GM19395 (cell line): ENCODE results near the gene CSH1.
"Not testable (repeated sequence)": the region's sequence is repeated elsewhere in the genome, so short reads cannot be mapped to it uniquely, and the experiment has no call there.

ENCODE experiments used
- ATAC-seq: cut with Tn5 transposase; IDR thresholded peaks from one replicate; pipeline ENCODE4 v1.9.1; 2021; ENCODE audit warnings: mild to moderate bottlenecking, moderate library complexity; ENCODE audit not compliant: unreplicated experiment

The CSH1 gene

DNA sequence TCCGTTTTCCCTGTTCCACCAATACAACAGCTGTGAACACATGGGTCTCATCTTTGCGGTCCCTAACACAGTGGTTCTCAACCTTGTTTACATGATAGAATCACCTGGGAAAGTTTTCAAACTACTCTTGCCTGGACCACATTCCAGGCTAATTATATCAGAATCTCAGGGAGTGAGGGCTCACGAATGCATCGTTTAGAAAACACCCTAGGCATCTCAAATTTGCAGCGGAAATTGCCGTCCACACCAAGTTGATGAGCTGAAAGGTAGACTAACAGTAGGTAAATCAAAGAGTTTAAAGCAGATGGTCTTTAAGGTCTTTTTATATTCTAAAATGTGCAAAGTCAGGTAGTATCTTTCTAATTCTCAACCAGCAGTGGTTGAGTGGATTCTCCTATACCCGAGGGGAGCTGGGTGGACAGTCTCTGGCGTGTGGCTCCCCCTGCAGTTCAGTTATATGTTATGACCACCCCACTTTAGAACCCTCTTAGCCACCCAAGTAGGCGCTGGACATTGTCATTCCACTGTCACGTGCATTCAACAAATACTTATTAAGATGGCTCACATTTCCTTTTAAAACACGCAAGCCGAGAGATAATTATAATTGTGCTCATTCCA is 10.9 kb upstream of the CSH1 start:
- not testable (repeated sequence) for ATAC-seq

DNA sequence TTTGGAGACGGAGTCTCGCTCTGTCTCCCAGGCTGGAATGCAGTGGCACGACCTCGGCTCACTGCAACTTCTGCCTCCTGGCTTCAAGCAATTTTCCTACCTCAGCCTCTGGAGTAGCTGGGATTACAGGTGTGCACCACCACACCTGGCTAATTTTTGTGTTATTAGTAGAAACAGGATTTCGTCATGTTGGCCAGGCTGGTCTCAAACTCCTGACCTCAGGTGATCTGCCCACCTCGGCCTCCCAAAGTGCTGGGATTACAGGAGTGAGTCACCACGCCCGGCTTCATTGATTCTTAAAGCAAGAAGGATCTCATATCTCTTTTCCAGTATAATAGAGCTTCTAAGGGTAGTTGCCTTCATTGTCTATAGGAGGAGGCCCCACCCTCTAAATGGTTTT is 8.4 kb upstream of the CSH1 start:
- ATAC-seq: not testable (repeated sequence)

DNA sequence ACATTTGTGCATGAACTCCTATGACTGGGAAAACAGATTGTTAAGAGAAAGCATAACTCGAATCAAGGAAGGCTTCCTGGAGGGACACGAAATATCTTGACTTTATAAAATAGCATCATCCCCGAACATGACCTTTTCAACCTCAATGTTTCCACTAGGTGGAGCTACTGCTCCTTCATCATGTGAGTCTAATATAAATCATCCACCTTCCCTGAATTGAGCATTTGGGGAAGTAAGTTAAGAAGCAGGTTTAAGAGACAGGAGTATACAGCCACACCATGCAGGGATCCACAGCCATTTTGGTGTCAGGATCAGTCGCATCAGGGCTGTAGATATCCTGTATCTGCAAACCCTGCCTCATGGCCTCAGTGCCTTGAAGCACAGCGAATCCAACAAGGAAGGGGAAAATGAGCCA is 7.4 kb upstream of the CSH1 start:
- ATAC-seq: not testable (repeated sequence)

DNA sequence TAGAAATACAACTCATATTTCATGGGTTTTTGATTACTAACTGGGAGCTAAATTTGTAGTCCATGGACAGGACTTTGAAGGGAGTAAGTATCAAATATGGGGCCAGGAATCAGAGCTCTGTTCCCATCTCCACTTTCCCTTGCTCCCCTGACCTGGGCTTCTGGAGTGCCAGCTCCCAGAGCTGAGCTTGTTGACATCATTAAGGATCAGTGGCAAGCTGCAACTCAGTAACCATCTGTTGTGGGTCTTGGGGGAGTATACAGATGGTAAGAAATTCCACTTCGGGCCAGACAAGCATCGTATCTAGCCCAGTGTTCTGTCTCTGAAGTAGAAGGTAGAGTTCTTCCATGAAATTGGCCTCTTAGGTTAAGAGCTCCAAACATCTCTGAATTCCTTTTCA is 5.6 kb upstream of the CSH1 start:
- ATAC-seq: not testable (repeated sequence)

DNA sequence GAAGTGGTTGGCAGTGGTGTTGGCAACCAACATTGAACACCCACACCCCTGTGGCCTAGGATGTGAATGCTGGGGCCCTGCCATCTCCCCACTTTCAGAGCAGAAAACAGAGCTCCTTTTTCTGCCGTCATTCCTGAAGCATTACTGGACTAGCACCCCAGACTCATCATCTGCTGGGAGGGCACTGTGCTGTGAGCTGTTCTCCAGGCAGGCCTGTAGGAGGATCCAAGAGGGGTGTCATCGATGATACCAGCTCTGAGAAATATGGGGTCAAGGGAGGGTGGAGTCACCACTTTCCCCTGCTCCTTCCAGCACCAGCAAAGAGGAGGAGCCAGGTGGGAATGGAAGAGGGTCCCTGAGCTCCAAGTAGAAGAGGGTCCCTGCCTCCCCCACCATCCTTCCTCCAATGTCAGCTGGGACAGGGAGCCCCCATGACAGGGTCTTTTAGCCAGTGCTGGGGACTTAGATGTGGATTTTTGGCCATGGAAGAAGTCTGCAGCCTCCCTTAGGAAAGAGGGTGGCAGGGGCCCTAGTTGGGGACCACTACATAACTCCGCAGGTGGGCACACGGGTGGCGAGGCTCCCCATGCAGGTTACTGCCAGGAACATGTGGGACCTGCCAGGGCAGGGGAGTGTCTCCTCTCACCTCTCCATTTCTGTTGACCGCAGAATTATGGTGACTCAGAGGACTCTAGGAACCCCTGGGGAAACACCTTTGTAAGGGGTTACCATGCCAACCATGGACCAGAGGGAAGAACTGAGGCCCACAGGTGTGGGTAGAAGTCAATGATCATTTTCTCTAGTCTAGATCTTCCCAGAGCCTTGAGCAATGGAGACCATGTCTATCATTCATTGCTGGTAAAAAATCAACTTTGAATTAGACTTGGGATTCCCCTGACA is 2.8 kb upstream of the CSH1 start:
- not testable (repeated sequence) for ATAC-seq

DNA sequence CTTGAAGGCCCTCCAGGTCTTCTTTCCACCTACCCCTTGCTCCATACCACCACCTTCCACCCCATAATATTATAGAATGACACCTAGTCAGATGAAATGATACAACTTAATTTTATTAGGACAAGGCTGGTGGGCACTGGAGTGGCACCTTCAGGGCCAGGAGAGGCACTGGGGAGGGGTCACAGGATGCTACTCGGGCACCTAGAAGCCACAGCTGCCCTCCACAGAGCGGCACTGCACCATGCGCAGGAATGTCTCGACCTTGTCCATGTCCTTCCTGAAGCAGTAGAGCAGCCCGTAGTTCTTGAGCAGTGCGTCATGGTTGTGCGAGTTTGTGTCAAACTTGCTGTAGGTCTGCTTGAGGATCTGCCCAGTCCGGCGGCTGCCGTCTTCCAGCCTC is 1.6 kb downstream of the CSH1 start:
- not testable (repeated sequence) for ATAC-seq

DNA sequence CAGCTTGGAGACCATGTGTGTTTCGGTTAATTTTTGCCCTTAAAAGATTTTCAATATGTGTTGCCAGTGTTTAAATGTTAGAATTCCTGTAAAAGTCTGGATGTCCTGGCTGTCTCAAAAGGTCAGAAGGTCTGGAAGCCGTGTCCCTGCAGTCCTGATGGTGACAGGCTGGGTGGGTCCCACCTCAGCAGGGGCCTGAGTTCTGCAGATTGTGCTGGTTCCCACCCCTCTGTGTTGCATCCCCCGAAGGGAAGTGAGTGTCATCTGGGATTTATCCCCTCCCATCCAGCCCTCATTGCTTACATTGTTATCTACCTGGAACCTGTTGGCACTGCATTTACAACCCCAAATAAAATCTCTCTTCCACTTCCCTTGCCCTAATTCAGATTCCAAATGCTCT is 2.4 kb downstream of the CSH1 start:
- ATAC-seq: not testable (repeated sequence)

DNA sequence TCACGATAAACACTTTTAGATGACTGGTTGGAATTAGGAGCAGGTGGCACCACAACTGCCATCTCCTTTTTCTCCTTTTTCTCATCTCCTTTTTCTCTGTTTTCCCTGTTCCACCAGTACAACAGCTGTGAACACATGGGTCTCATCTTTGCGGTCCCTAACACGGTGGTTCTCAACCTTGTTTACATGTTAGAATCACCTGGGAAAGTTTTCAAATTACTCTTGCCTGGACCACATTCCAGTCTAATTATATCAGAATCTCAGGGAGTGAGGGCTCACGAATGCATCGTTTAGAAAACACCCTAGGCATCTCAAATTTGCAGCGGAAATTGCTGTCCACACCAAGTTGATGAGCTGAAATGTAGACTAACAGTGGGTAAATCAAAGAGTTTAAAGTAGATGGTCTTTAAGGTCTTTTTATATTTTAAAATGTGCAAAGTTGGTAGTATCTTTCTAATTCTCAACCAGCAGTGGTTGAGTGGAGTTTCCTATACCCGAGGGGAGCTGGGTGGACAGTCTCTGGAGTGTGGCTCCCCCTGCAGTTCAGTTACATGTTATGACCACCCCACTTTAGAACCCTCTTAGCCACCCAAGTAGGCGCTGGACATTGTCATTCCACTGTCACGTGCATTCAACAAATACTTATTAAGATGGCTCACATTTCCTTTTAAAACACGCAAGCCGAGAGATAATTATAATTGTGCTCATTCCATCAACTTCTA is 3.9 kb downstream of the CSH1 start:
- ATAC-seq: not testable (repeated sequence)

DNA sequence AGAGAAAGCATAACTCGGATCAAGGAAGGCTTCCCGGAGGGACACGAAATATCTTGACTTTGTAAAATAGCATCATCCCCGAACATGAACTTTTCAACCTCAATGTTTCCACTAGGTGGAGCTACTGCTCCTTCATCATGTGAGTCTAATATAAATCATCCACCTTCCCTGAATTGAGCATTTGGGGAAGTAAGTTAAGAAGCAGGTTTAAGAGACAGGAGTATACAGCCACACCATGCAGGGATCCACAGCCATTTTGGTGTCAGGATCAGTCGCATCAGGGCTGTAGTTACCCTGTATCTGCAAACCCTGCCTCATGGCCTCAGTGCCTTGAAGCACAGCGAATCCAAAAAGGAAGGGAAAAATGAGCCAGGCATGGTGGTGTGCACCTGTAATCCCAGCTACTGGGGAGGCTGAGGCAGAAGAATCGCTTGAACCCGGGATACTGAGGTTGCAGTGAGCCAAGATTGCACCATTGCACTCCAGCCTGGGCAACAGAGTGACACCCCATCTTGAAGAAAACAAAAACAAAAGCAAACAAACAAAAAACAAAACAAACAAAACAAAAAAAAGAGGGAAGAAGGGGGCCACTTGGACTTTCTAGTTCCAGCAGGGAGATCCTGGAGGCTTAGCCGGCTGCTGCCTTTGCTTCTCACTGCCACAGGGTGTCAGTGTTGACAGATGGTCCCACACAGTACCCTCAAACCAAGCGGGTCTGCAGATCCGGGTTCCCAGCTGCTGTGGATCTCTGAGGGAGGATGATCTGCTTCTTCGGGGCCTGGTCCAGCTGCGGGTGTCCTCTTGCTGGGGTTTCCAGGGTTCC is 7.1 kb downstream of the CSH1 start:
- not testable (repeated sequence) for ATAC-seq

DNA sequence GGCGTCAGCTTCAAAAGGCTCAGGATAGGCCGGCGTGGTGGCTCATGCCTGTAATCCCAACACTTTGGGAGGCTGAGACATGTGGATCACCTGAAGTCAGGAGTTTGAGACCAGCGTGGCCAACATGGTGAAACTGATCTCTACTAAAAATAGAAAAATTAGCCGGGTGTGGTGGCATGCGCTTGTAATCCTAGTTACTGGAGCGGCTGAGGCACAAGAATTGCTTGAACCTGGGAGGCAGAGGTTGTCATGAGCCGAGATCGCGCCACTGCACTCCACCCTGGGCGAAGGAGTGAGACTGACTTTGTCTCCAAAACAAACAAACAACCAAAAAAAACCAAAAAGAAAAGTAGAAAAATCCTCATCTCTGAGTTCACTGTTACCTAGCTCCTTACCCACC is 11.3 kb downstream of the CSH1 start:
- not testable (repeated sequence) for ATAC-seq

DNA sequence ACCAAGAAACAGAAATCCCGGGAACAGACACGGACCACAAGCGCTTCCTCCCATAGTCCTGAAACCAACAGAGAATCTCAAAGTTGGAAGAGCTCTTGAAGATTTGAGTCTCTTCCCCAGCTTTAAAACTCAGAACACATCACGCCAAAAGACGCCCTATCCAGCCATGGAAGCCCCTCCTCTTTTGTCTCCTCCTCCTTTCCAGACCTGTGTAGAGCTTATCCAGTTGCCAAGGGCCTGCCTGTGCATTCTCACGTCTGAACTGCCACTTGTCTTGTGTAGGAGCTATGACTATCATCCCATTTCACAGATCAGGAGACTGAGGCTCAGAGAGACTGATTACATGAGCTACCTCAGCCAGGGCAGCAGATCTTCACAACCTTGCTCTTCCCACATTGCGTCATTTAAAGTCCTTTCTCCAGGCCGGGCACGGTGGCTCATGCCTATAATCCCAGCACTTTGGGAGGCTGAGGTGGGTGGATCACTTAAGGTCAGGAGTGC is 13.7 kb downstream of the CSH1 start:
- not testable (repeated sequence) for ATAC-seq

DNA sequence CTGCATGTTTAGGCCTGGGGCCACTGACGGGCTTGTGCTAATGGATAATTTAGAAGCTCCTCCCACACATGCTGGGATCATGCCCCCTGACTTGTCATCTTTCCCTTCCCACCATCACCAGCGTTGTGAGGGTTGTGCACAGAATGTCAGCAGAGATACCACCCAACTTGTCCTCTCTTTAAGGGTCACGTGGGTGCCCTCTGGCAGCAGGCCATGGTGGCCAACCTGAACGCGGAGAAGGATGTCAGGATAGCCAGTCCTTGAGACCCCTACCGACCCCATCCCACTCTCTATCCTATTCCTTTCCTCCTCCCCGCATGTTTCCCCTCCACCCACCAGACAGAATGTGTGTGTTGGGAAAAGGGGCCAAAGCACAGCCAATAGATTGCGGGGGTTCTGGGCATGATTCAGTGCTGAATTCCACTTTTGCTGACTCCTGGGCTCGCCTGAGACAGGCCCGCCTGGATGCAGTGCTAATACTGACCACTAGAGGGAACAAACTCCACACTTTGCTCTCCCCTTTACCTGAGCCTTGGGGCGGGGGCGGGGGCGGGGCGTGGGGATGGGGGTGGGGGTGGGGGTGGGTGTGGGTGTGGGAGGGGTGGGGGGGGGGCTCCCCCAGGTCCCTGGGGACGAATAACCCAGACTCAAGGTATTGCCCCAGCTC is 14.3 kb downstream of the CSH1 start, which contains the start of gene GH2:
TSS of gene GH2 (minus strand) at position 10 of the 667 bp plus-strand sequence. CDS start 143 bp downstream, outside the sequence.
- ATAC-seq: no peak

DNA sequence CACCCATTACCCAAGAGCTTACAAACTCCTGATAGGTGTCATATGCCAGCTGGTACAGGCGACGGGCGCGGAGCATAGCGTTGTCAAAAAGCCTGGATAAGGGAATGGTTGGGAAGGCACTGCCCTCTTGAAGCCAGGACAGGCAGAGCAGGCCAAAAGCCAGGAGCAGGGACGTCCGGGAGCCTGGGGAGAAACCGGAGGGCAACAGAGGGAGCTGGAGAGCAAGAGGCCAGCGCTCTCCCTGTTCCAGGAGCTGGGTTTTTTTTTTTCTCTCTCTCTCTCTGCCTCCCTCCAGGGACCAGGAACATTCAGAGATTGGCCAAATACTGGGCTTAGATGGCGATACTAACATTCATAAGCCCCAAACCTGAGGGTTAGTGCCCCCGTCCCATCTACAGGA is 15.0 kb downstream of the CSH1 start:
- ATAC-seq: not testable (repeated sequence)

DNA sequence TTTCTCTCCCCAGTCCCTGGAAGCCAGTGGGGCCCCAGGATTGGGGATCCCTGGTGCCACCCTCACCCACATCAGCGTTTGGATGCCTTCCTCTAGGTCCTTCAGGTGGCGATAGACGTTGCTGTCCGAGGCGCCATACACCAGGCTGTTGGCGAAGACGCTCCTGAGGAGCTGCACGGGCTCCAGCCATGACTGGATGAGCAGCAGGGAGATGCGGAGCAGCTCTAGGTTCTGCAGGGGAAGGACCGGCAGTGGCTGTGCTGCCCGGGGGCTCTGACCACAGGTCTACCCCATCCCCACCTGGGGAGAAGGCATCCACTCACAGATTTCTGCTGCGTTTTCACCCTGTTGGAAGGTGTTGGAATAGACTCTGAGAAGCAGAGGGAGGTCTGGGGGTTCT is 15.7 kb downstream of the CSH1 start:
- no peak for ATAC-seq

DNA sequence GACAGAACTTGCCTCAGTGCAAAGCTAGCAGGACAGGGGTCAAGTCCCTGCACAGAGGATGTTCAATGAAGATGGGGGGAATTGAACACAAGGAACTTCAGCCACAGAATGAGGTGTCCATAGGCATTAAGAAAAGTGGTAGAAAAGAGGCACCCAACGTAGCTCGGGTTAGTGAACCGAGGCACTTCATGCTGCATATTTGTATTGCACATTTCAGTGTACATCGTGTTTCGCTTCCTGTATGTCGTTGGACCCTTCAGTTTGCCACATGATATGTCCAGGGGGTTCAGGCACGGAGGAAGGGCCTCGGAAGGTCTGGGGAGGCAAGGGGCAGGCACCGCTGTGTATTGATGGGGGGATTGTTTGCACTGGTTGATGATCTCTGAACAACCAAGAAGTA is 18.0 kb downstream of the CSH1 start:
- ATAC-seq: not testable (repeated sequence)

DNA sequence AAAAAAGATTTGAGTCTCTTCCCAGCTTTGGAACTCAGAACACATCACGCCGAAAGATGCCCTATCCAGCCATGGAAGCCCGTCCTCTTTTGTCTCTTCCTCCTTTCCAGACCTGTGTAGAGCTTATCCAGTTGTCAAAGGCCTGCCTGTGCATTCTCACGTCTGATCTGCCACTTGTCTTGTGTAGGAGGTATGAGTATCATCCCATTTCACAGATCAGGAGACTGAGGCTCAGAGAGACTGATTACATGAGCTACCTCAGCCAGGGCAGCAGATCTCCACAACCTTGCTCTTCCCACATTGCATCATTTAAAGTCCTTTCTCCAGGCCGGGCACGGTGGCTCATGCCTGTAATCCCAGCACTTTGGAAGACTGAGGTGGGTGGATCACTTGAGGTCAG is 21.7 kb downstream of the CSH1 start:
- not testable (repeated sequence) for ATAC-seq

DNA sequence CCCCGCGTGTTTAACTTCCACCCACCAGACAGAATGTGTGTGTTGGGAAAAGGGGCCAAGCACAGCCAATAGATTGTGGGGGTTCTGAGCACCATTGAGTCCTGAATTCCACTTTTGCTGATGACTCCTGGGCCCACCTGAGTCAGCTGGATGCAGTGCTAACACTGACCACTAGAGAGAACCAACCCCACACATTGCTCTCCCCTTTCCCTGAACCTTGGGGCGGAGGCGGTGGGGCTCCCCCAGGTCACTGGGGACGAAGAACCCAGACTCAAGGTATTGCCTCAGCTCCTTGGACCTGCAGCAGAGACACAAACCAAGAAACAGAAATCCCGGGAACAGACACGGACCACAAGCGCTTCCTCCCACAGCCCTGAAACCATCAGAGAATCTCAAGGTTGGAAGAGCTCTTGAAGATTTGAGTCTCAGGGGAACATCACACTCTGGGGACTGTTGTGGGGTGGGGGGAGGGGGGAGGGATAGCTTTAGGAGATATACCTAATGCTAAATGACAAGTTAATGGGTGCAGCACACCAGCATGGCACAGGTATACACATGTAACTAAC is 22.2 kb downstream of the CSH1 start:
- not testable (repeated sequence) for ATAC-seq

DNA sequence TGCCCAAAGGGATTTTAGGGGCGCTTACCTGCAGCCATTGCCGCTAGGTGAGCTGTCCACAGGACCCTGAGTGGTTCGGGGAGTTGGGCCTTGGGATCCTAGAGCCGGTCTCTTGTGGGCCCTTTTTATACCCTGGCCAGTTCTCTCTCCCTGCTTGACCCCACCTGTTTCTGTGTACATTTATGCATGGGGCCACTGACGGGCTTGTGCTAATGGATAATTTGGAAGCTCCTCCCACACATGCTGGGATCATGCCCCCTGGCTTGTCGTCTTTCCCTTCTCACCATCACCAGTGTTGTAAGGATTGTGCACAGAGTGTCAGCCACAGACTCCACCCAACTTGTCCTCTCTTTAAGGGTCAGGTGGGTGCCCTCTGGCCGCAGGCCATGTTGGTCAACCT is 22.8 kb downstream of the CSH1 start, which contains the start of gene CSH2:
TSS of gene CSH2 (minus strand) at position 101 of the 400 bp plus-strand sequence. CDS start at position 38, 63 bp downstream.
- ATAC-seq: not testable (repeated sequence)

DNA sequence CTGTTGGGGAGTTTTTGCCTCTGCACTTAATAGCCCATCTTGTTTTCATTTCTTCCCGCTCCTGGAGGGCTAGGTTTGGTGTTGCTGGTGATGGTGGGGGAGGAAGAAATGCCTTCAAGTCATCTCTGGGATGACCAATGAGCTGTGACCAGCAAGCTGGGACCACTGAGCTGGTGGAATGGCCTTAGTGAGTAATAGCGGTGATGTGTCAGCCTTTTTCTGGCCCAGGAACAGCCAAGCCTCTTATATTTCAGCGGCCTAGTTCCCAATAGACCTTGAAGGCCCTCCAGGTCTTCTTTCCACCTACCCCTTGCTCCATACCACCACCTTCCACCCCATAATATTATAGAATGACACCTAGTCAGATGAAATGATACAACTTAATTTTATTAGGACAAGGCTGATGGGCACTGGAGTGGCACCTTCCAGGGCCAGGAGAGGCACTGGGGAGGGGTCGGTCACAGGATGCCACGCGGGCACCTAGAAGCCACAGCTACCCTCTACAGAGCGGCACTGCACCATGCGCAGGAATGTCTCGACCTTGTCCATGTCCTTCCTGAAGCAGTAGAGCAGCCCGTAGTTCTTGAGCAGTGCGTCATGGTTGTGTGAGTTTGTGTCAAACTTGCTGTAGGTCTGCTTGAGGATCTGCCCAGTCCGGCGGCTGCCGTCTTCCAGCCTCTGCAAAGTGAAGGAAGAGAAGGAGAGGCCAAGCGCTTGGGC is 24.6 kb downstream of the CSH1 start:
- not testable (repeated sequence) for ATAC-seq
